ENCODE data around the gene KMT2E.
"Not testable (repeated sequence)": the region's sequence is repeated elsewhere in the genome, so short reads cannot be mapped to it uniquely, and the experiment has no call there.

KMT2E gene

GRCh38 chr7:104982308-104983075 is 31.5 kb upstream of the KMT2E start:
- DNase-seq (ENCODE audit: low read depth): no peak

- no peak for DNase-seq (ENCODE audit: low read depth)
Observed at GRCh38 chr7:104983076-104983577, 30.9 kb upstream of the KMT2E start.

- DNase-seq (ENCODE audit: low read depth): no peak
Observed at GRCh38 chr7:104983578-104984539, 30.1 kb upstream of the KMT2E start.

GRCh38 chr7:104984585-104985258 is 29.3 kb upstream of the KMT2E start:
- no peak for DNase-seq (ENCODE audit: low read depth)

GRCh38 chr7:104985259-104985617 is 28.8 kb upstream of the KMT2E start:
- no peak for DNase-seq (ENCODE audit: low read depth)

GRCh38 chr7:104986628-104987259 is 27.3 kb upstream of the KMT2E start:
- DNase-seq (ENCODE audit: low read depth): no peak

GRCh38 chr7:104987403-104987802 is 26.6 kb upstream of the KMT2E start:
- not testable (repeated sequence) for DNase-seq (ENCODE audit: low read depth)

GRCh38 chr7:104990983-104991382 is 23.0 kb upstream of the KMT2E start:
- no peak for DNase-seq (ENCODE audit: low read depth)

- no peak for DNase-seq (ENCODE audit: low read depth)
Observed at GRCh38 chr7:104992306-104992705, 21.7 kb upstream of the KMT2E start.

GRCh38 chr7:104993217-104993862 is 20.7 kb upstream of the KMT2E start:
- no peak for DNase-seq (ENCODE audit: low read depth)

GRCh38 chr7:104998040-104998752 is 15.8 kb upstream of the KMT2E start:
- no peak for DNase-seq (ENCODE audit: low read depth)

- DNase-seq (ENCODE audit: low read depth): no peak
Observed at GRCh38 chr7:105000200-105000599, 13.8 kb upstream of the KMT2E start.

GRCh38 chr7:105000927-105001336 is 13.1 kb upstream of the KMT2E start:
- no peak for DNase-seq (ENCODE audit: low read depth)

GRCh38 chr7:105001652-105002184 is 12.3 kb upstream of the KMT2E start:
- no peak for DNase-seq (ENCODE audit: low read depth)

- no peak for DNase-seq (ENCODE audit: low read depth)
Observed at GRCh38 chr7:105003275-105003674, 10.7 kb upstream of the KMT2E start.

GRCh38 chr7:105003872-105004510 is 10.0 kb upstream of the KMT2E start:
- no peak for DNase-seq (ENCODE audit: low read depth)

GRCh38 chr7:105005006-105005405 is 9.0 kb upstream of the KMT2E start:
- DNase-seq (ENCODE audit: low read depth): not testable (repeated sequence)

GRCh38 chr7:105005486-105005885 is 8.5 kb upstream of the KMT2E start:
- not testable (repeated sequence) for DNase-seq (ENCODE audit: low read depth)

GRCh38 chr7:105006367-105007136 is 7.5 kb upstream of the KMT2E start:
- no peak for DNase-seq (ENCODE audit: low read depth)

Data from HS-27A (cell line).